Tibial nerve (tissue), 4 donors: ENCODE results near the gene SLC36A2. TPM values are rescaled to one million over a fixed set of nuclear protein-coding genes. Genes with fewer than 3 reads are reported as not detected.
"Not testable (repeated sequence)": the region's sequence is repeated elsewhere in the genome, so short reads cannot be mapped to it uniquely, and the experiment has no call there.

ENCODE experiments used
- DNase-seq, 2 donors: peaks; one replicate each; pipeline ENCODE4 v3.0.0-alpha.2; 2019; ENCODE audit warnings: low spot score in 2 of 2
- H3K27ac ChIP-seq, 4 donors: fragments of 200-600 bp; sonication (generic) in 3 of 4; one replicate each; pipeline ENCODE4 v1.5.1; 2017 to 2019; ENCODE audit warnings: mild to moderate bottlenecking in 1 of 4
- H3K27me3 ChIP-seq, 2 donors: fragments of 200-600 bp; sonication (generic) in 1 of 2; one replicate each; pipeline versions ENCODE4 v1.5.1 to v1.6.0; 2017 to 2019
- H3K36me3 ChIP-seq, 3 donors: fragments of 200-600 bp; sonication (generic); one replicate each; pipeline ENCODE4 v1.5.1; 2018 to 2019
- H3K4me1 ChIP-seq, 4 donors: fragments of 200-600 bp; sonication (generic) in 3 of 4; one replicate each; pipeline ENCODE4 v1.5.1; 2017 to 2019
- H3K4me3 ChIP-seq, 4 donors: fragments of 200-600 bp; sonication (generic) in 3 of 4; one replicate each; pipeline ENCODE4 v1.5.1; 2017 to 2019; ENCODE audit warnings: mild to moderate bottlenecking in 1 of 4, moderate library complexity in 1 of 4
- H3K9me3 ChIP-seq, 4 donors: fragments of 200-600 bp; sonication (generic) in 3 of 4; one replicate each; pipeline ENCODE4 v1.5.1; 2017 to 2019
- EP300 ChIP-seq, 2 donors: sonication (generic); formaldehyde crosslinking; IDR thresholded peaks; one replicate each; pipeline ENCODE4 v1.6.1; 2017; ENCODE audit warnings: antibody characterized with exemption in 2 of 2, mild to moderate bottlenecking in 1 of 2
- POLR2A ChIP-seq, 2 donors: fragments of 450-650 bp; IDR thresholded peaks; one replicate each; pipeline ENCODE4 v1.6.1; 2017; ENCODE audit warnings: antibody characterized with exemption in 2 of 2, mild to moderate bottlenecking in 2 of 2, moderate library complexity in 2 of 2
- WGBS, 2 donors: methylation state at CpG; one replicate each; pipeline ENCODE4 v1.1.5; 2018; 5-methylcytosine and 5-hydroxymethylcytosine counted together
- total RNA-seq, 4 donors: library from RNA; depleted of rRNA; stranded (reverse); fragments of >200 nt; gene quantifications; one replicate each; pipeline ENCODE4 v1.1.0, GENCODE V29; 2016
- TF ChIP-seq, protein P1 (sequence below), 5 experiments: fragments of 200-600 bp in 3 of 5; fragments of 450-650 bp in 2 of 5; sonication (generic) in 3 of 5; IDR thresholded peaks; one replicate each; pipeline ENCODE4 v1.5.1; 2016 to 2019; ENCODE audit warnings: antibody characterized with exemption in 5 of 5, mild to moderate bottlenecking in 3 of 5, moderate library complexity in 2 of 5

SLC36A2 gene
- total RNA-seq, 4 donors from 2014 or later, result 7.5 to 22.9 (median 10.6) TPM

DNA sequence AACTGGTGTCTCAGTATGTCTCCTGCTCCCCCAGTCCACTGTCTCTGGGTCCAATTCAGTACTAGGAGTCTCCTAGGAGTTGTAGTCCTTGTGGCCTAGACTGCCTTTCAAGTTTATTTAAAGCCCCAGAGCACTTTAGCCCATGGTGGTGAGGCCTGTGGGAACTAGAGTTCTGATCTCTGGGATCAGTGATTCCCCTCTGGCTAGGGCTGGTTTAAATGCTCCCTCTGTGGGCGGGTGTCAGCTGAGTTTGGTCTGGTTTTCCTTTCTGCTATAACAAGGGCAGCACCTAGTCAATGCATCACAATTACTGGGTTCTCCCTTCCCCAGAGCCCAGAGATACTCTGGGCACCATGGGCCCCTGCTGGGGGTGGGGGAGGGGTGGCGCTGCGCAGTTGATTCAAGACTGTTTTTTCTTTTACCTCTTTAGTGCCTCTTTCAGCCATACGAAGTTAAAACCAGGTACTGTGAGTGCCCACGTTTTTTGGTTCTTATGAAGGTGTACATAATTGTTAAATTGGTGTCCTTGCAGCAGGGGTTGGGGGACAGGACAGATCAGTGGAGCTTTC lies 34.5 kb downstream of the SLC36A2 start:
- Histone ChIP-seq H3K4me1 (peaks cover 0 to 5% (median 0%) of the 10 kb centered on the region in 4 donors), H3K9me3 (peaks cover 0 to 25% (median 0%) of the 10 kb centered on the region in 4 donors), H3K4me3 (no peak overlapping the region), H3K27me3 (no peaks in the 10 kb centered on the region), H3K36me3 (no peaks in the 10 kb centered on the region), H3K27ac (no peak overlapping the region)
- DNase-seq, result no peak
- WGBS, 2 donors, result 75 to 80% methylated on average over 4 to 5 of the region's 5 CpGs
- TF ChIP-seq, protein P1, sequence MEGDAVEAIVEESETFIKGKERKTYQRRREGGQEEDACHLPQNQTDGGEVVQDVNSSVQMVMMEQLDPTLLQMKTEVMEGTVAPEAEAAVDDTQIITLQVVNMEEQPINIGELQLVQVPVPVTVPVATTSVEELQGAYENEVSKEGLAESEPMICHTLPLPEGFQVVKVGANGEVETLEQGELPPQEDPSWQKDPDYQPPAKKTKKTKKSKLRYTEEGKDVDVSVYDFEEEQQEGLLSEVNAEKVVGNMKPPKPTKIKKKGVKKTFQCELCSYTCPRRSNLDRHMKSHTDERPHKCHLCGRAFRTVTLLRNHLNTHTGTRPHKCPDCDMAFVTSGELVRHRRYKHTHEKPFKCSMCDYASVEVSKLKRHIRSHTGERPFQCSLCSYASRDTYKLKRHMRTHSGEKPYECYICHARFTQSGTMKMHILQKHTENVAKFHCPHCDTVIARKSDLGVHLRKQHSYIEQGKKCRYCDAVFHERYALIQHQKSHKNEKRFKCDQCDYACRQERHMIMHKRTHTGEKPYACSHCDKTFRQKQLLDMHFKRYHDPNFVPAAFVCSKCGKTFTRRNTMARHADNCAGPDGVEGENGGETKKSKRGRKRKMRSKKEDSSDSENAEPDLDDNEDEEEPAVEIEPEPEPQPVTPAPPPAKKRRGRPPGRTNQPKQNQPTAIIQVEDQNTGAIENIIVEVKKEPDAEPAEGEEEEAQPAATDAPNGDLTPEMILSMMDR (IDR thresholded peaks at IDR 0.05), result no peak
- TF ChIP-seq POLR2A (IDR thresholded peaks at IDR 0.05) (no peak), EP300 (IDR thresholded peaks at IDR 0.05) (no peak)

DNA sequence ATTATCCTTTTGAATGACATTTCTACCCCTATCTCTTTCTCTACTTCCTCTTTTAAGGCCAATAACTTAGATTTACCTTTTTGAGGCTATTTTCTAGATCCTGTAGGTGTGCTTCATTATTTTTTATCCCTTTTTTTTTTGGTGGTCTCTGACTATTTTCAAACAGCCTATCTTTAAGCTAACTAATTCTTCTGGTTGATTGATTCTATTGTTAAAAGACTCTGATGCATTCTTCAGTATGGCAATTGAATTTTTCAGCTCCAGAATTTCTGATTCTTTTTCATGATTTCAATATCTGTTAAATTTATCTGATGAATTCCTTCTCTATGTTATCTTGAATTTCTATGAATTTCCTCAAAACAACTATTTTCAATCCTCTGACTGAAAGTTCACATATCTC lies 36.4 kb downstream of the SLC36A2 start:
- Histone ChIP-seq H3K4me1 (peaks cover 0 to 2% (median 0%) of the 10 kb centered on the region in 4 donors), H3K36me3 (no peaks in the 10 kb centered on the region), H3K27ac (no peak overlapping the region), H3K27me3 (no peaks in the 10 kb centered on the region), H3K4me3 (no peak overlapping the region), H3K9me3 (peaks cover 0 to 25% (median 0%) of the 10 kb centered on the region in 4 donors)
- DNase-seq, result no peak
- TF ChIP-seq EP300 (IDR thresholded peaks at IDR 0.05) (no peak), POLR2A (IDR thresholded peaks at IDR 0.05) (no peak)
- TF ChIP-seq, protein P1 (IDR thresholded peaks at IDR 0.05), result no peak

DNA sequence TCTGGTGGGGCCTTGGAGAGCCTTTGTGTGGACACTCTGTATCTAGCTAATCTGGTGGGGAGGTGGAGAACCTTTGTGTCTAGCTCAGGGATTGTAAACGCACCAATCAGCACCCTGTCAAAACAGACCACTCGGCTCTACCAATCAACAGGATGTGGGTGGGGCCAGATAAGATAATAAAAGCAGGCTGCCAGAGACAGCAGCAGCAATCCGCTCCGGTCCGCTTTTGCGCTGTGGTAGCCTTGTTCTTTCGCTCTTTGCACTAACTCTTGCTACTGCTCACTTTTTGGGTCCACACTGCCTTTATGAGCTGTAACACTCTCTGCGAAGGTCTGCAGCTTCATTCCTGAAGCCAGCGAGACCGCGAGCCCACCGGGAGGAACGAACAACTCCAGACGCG lies 37.5 kb downstream of the SLC36A2 start:
- WGBS, 2 donors, result 91 to 94% methylated on average over 15 of the region's 15 CpGs
- H3K27ac ChIP-seq, H3K27me3 ChIP-seq, H3K4me1 ChIP-seq, H3K4me3 ChIP-seq, H3K36me3 ChIP-seq, DNase-seq: not testable (repeated sequence)
- H3K9me3 ChIP-seq, result peaks cover 0 to 25% (median 0%) of the 10 kb centered on the region in 4 donors

DNA sequence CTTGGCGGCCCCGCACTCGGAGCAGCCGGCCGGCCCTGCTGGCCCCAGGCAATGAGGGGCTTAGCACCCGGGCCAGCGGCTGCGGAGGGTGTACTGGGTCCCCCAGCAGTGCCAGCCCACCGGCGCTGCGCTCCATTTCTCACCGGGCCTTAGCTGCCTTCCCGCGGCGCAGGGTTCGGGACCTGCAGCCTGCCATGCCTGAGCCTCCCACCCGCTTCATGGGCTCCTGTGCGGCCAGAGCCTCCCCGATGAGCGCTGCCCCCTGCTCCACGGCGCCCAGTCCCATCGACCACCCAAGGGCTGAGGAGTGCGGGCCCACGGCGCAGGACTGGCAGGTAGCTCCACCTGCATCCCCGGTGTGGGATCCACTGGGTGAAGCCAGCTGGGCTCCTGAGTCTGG lies 38.1 kb downstream of the SLC36A2 start:
- peaks cover 0 to 25% (median 0%) of the 10 kb centered on the region in 4 donors for H3K9me3 ChIP-seq
- not testable (repeated sequence) for H3K27ac ChIP-seq, H3K4me1 ChIP-seq, H3K27me3 ChIP-seq, DNase-seq, H3K36me3 ChIP-seq, H3K4me3 ChIP-seq
- WGBS, 2 donors, result 99 to 100% methylated on average over 2 to 14 of the region's 27 CpGs

DNA sequence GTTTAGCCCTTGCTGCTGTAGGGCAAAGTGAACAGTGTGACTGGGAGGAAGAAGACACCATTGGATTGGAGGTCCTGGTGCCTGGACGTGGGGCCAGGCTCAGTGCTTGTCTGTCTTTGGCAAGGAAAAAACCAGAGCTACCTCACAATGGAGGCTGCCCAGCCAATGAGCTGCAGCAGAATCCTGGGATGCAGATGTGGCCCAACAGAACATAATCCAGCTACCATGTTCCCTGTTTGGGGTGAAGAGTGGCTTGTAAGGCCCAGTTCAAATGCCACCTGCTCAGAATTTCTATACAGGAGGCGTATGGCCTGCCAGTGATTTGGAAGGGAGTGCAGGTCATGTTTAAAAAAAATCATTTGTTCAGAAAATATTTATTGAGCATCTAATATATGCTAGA lies 43.7 kb downstream of the SLC36A2 start, which contains the start of gene SLC36A3:
TSS of gene SLC36A3 (minus strand) at position 101 of the 400 bp plus-strand sequence. CDS start 412 bp downstream, outside the sequence.
- no peak for DNase-seq
- Histone ChIP-seq H3K4me3 (no peak within 1 kb of the TSS), H3K4me1 (no peaks in the 10 kb centered on the region), H3K9me3 (no peaks in the 10 kb centered on the region), H3K27me3 (no peaks in the 10 kb centered on the region), H3K36me3 (no peaks in the 10 kb centered on the region), H3K27ac (no peak within 1 kb of the TSS)
- no peak for TF ChIP-seq EP300 (IDR thresholded peaks at IDR 0.05)
- TF ChIP-seq, protein P1 (IDR thresholded peaks at IDR 0.05), result no peak
- TF ChIP-seq POLR2A (IDR thresholded peaks at IDR 0.05), result no peak
- 71 to 87% methylated on average over 2 of the region's 2 CpGs for WGBS, 2 donors

DNA sequence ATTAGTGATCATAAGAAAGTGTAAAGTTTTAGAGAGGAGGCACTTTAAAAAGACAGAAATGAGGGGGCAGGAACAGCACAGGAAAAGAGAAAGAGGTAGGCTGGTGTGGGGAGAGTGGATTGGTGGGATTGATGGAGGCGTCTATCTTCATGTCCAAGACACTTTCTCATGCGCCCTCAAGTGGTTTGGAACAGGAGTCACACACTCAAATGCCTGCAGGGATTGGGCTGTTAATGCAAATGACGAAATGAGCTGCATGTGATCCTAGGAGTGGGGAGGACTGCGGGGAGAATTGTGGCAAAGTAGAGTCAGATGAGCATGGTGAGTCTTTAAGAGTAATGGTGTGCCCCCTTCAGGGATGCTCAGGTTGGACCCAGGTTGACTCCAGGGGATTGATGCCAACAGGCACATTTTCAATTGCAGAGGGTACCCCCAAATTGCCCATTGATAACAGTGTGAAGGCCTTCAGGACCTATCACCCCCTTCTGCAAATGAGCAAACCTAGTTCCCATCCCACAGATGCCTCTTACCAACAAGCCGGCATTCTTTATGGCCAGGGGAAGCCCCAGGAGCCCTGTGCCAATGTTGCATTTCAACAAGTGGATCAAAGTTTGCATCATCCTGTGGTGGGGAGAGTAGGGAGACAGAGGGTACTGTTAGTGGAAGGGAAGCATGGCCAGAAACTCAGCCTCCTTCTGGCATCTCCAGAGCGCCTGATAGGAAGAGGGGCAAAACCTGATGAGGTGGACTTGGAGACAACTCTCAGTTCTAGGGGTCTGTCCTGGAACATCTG lies 49.1 kb downstream of the SLC36A2 start:
- no peaks in the 10 kb centered on the region for H3K9me3 ChIP-seq
- no peak for TF ChIP-seq EP300 (IDR thresholded peaks at IDR 0.05)
- TF ChIP-seq, protein P1 (IDR thresholded peaks at IDR 0.05), result peak in 2 of 5 experiments; percentile 44 to 48
- H3K4me3 ChIP-seq, result no peak overlapping the region
- no peaks in the 10 kb centered on the region for H3K27me3 ChIP-seq
- H3K4me1 ChIP-seq, result no peaks in the 10 kb centered on the region
- peak in 1 of 2 donors; percentile 15 for DNase-seq
- H3K27ac ChIP-seq, result no peak overlapping the region
- WGBS, 2 donors, result 52 to 87% methylated on average over 6 of the region's 6 CpGs
- no peaks in the 10 kb centered on the region for H3K36me3 ChIP-seq
